H9 (cell line): ENCODE results near the gene FRMPD1. TPM values are rescaled to one million over a fixed set of nuclear protein-coding genes. Genes with fewer than 3 reads are reported as not detected.

Source experiments
- DNase-seq: peaks from one replicate; pipeline ENCODE4 v3.0.0-alpha.2; 2017
- H2AFZ ChIP-seq: one replicate; pipeline ENCODE4 v1.6.1; 2013; ENCODE audit warnings: mild to moderate bottlenecking, low read length, control low read depth, moderate library complexity
- H2AK5ac ChIP-seq: 2 replicates; pipeline ENCODE4 v1.6.1; 2013; ENCODE audit warnings: low read length, control low read depth, mixed read lengths; ENCODE audit not compliant: insufficient read length
- H2BK120ac ChIP-seq: one replicate; pipeline ENCODE4 v1.6.1; 2013; ENCODE audit warnings: low read depth, mild to moderate bottlenecking, low read length, control low read depth, inconsistent platforms; ENCODE audit not compliant: poor library complexity, severe bottlenecking
- H2BK12ac ChIP-seq: 2 replicates; pipeline ENCODE4 v1.6.1; 2013; ENCODE audit warnings: low read length, control low read depth, mixed read lengths, low read depth; ENCODE audit not compliant: insufficient read length
- H2BK15ac ChIP-seq: 2 replicates; pipeline ENCODE4 v1.6.1; 2013; ENCODE audit warnings: low read depth, low read length, control low read depth
- H2BK20ac ChIP-seq: one replicate; pipeline ENCODE4 v1.6.1; 2013; ENCODE audit warnings: low read depth, mild to moderate bottlenecking, low read length, control low read depth, inconsistent platforms; ENCODE audit not compliant: poor library complexity, severe bottlenecking
- H2BK5ac ChIP-seq: 2 replicates; pipeline ENCODE4 v1.6.1; 2013; ENCODE audit warnings: low read length, control low read depth, mixed read lengths; ENCODE audit not compliant: insufficient read length
- H3K14ac ChIP-seq: 2 replicates; pipeline ENCODE4 v1.6.1; 2013; ENCODE audit warnings: low read length, control low read depth; ENCODE audit not compliant: insufficient read depth
- H3K18ac ChIP-seq: 2 replicates; pipeline ENCODE4 v1.6.1; 2013; ENCODE audit warnings: low read depth, mild to moderate bottlenecking, mixed read lengths, low read length, control low read depth; ENCODE audit not compliant: insufficient read length
- H3K23ac ChIP-seq: 2 replicates; pipeline ENCODE4 v1.6.1; 2013; ENCODE audit warnings: low read length, control low read depth, mixed read lengths, low read depth; ENCODE audit not compliant: insufficient read length
- H3K23me2 ChIP-seq: 2 replicates; pipeline ENCODE4 v1.6.1; 2013; ENCODE audit warnings: low read depth, mild to moderate bottlenecking, mixed read lengths, low read length, control low read depth; ENCODE audit not compliant: insufficient read length, poor library complexity, severe bottlenecking
- H3K27ac ChIP-seq: 2 replicates; pipeline ENCODE4 v1.5.1; 2013; ENCODE audit warnings: low read length, control low read depth, mixed read lengths, low read depth; ENCODE audit not compliant: insufficient read length
- H3K27me3 ChIP-seq: 2 replicates; pipeline ENCODE4 v1.6.1; 2013; ENCODE audit warnings: low read length, control low read depth, inconsistent platforms; ENCODE audit not compliant: insufficient read depth
- H3K4ac ChIP-seq: 2 replicates; pipeline ENCODE4 v1.6.1; 2013; ENCODE audit warnings: low read depth, mild to moderate bottlenecking, control low read depth, inconsistent platforms, low read length, moderate library complexity
- H3K4me1 ChIP-seq: 2 replicates; pipeline ENCODE4 v1.6.1; 2013; ENCODE audit warnings: low read length, control low read depth, inconsistent platforms; ENCODE audit not compliant: insufficient read depth
- H3K4me2 ChIP-seq: 2 replicates; pipeline ENCODE4 v1.6.1; 2013; ENCODE audit warnings: low read length, control low read depth, mixed read lengths; ENCODE audit not compliant: insufficient read length, insufficient read depth
- H3K56ac ChIP-seq: 2 replicates; pipeline ENCODE4 v1.6.1; 2013; ENCODE audit warnings: low read depth, mild to moderate bottlenecking, mixed read lengths, low read length, control low read depth; ENCODE audit not compliant: insufficient read length
- H3K79me1 ChIP-seq: 2 replicates; pipeline ENCODE4 v1.6.1; 2013; ENCODE audit warnings: low read depth, mild to moderate bottlenecking, moderate library complexity, low read length, control low read depth, inconsistent platforms; ENCODE audit not compliant: insufficient read depth, poor library complexity, severe bottlenecking
- H3K79me2 ChIP-seq: 2 replicates; pipeline ENCODE4 v1.6.1; 2013; ENCODE audit warnings: low read length, control low read depth, inconsistent platforms; ENCODE audit not compliant: insufficient read depth
- H3K9ac ChIP-seq: 2 replicates; pipeline ENCODE4 v1.6.1; 2013; ENCODE audit warnings: low read length, control low read depth, mixed read lengths; ENCODE audit not compliant: insufficient read length; ENCODE audit errors: extremely low read depth
- H3K9me3 ChIP-seq: one replicate; pipeline ENCODE4 v1.6.1; 2013; ENCODE audit warnings: low read depth, low read length, inconsistent platforms; ENCODE audit not compliant: control insufficient read depth
- H3T11ph ChIP-seq: one replicate; pipeline ENCODE4 v1.6.1; 2013; ENCODE audit warnings: mild to moderate bottlenecking, low read length, control low read depth, inconsistent platforms
- H4K20me1 ChIP-seq: one replicate; pipeline ENCODE4 v1.6.1; 2013; ENCODE audit not compliant: control insufficient read depth, insufficient read length, insufficient read depth
- H4K5ac ChIP-seq: 2 replicates; pipeline ENCODE4 v1.6.1; 2013; ENCODE audit warnings: low read depth, mild to moderate bottlenecking, mixed read lengths, low read length, control low read depth; ENCODE audit not compliant: insufficient read length
- H4K8ac ChIP-seq: replicated peaks from 2 replicates; pipeline ENCODE4 v1.6.1; 2013; ENCODE audit warnings: low read length, control low read depth, mixed read lengths, low read depth; ENCODE audit not compliant: insufficient read length
- H4K91ac ChIP-seq: 2 replicates; pipeline ENCODE4 v1.6.1; 2013; ENCODE audit warnings: low read depth, mild to moderate bottlenecking, moderate library complexity, mixed read lengths, low read length, control low read depth; ENCODE audit not compliant: insufficient read length
- H3K27ac Mint-ChIP-seq, 3 experiments: 2 replicates in 2 of 3; 3 replicates in 1 of 3; pipeline ENCODE4 v1.8.0; 2020 to 2021; ENCODE audit warnings: mixed read lengths in 3 of 3, mild to moderate bottlenecking in 1 of 3, moderate library complexity in 1 of 3
- H3K27me3 Mint-ChIP-seq: 2 replicates; pipeline ENCODE4 v1.8.0; 2021; ENCODE audit warnings: low read depth, mild to moderate bottlenecking, moderate library complexity, mixed read lengths
- H3K36me3 Mint-ChIP-seq, 3 experiments: 2 replicates in 2 of 3; 3 replicates in 1 of 3; pipeline ENCODE4 v1.8.0; 2020 to 2021; ENCODE audit warnings: low read depth in 3 of 3, mixed read lengths in 3 of 3; ENCODE audit not compliant: insufficient read depth in 1 of 3
- H3K4me1 Mint-ChIP-seq, 2 experiments: 2 replicates each; pipeline ENCODE4 v1.8.0; 2020; ENCODE audit warnings: mixed read lengths in 2 of 2
- H3K4me3 Mint-ChIP-seq, 2 experiments: 2 replicates in 1 of 2; 3 replicates in 1 of 2; pipeline ENCODE4 v1.8.0; 2020 to 2021; ENCODE audit warnings: mild to moderate bottlenecking in 2 of 2, mixed read lengths in 2 of 2, moderate library complexity in 1 of 2
- H3K9me3 Mint-ChIP-seq, 2 experiments: 2 replicates in 1 of 2; 3 replicates in 1 of 2; pipeline ENCODE4 v1.8.0; 2020; ENCODE audit warnings: mild to moderate bottlenecking in 2 of 2, mixed read lengths in 2 of 2, moderate library complexity in 1 of 2
- CTCF ChIP-seq: fragments of 200-600 bp; sonication (generic); conservative IDR thresholded peaks from 3 replicates; pipeline ENCODE4 v1.8.0; 2021; ENCODE audit warnings: antibody characterized with exemption, mild to moderate bottlenecking
- WGBS: extraction: QIAGEN DNeasy Blood & Tissue Kit; methylation state at CpG from one replicate; pipeline ENCODE4 v1.1.7; 2013; ENCODE audit warnings: missing lambda C conversion rate, low lambda C conversion rate, mixed read lengths; ENCODE audit not compliant: insufficient read length; ENCODE audit errors: extremely low coverage; 5-methylcytosine and 5-hydroxymethylcytosine counted together
- total RNA-seq: library from RNA; stranded (reverse); gene quantifications from 2 replicates; pipeline ENCODE4 v1.2.1, GENCODE V29; 2021

The FRMPD1 gene
- total RNA-seq, 1 experiment from 2014 or later: 0.04 TPM

- Histone ChIP-seq H3K23ac (no peak overlapping the region), H4K20me1 (no peaks in the 10 kb centered on the region), H3K23me2 (no peaks in the 10 kb centered on the region), H3K9me3 (no peaks in the 10 kb centered on the region), H3K18ac (no peak overlapping the region), H3K27ac (no peak overlapping the region), H3K27me3 (no peaks in the 10 kb centered on the region), H3K14ac (no peak overlapping the region), H3K4me2 (no peak overlapping the region), H2BK5ac (no peak overlapping the region), H2BK15ac (no peak overlapping the region), H2BK120ac (no peak overlapping the region), H3K79me2 (no peaks in the 10 kb centered on the region), H3K79me1 (no peaks in the 10 kb centered on the region), H3K4me1 (no peaks in the 10 kb centered on the region), H2AFZ (no peak overlapping the region), H2BK20ac (no peak overlapping the region), H3K56ac (no peak overlapping the region), H4K91ac (no peak overlapping the region), H4K8ac (no peak overlapping the region), H2BK12ac (no peak overlapping the region), H3K9ac (no peak overlapping the region), H3T11ph (no peak overlapping the region), H3K4ac (no peak overlapping the region), H4K5ac (no peak overlapping the region), H2AK5ac (no peak overlapping the region)
- Mint-ChIP-seq H3K27ac (no peak overlapping the region), H3K27me3 (peaks cover 33% of the 10 kb centered on the region), H3K36me3 (no peaks in the 10 kb centered on the region), H3K4me1 (no peaks in the 10 kb centered on the region), H3K9me3 (no peaks in the 10 kb centered on the region), H3K4me3 (no peak overlapping the region)
- no peak for TF ChIP-seq CTCF
- DNase-seq: no peak
- no CpG with 5 or more reads among the region's 3 CpGs for WGBS
These were observed 55.0 kb downstream of the FRMPD1 start for GRCh38 chr9:37705787-37706186.
